ENCODE measurements around the gene OTUB1. TPM values are rescaled to one million over a fixed set of nuclear protein-coding genes. Genes with fewer than 3 reads are reported as not detected.

The OTUB1 gene
- polyA plus RNA-seq, 2 donors, result 54.6 to 91.5 TPM

DNA sequence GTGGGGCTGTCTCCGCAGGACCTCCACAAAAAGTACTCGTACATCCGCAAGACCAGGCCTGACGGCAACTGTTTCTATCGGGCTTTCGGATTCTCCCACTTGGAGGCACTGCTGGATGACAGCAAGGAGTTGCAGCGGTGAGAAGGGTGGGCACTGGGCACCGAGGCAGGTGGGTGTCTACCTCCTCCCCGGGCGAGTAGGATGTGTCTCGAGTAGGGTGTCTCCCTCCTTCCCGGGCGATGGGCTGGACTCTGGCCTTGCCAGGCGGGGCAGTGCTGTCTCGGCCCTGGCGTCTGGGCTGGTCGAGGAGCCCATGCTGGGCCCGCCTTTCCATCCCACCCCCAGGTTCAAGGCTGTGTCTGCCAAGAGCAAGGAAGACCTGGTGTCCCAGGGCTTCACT lies 10.3 kb downstream of the OTUB1 start:
- Histone ChIP-seq H3K27ac (ENCODE audit: low read depth in 2 of 2, low read length in 1 of 2) (no peak overlapping the region), H3K4me3 (ENCODE audit: low read depth in 1 of 2, low read length in 2 of 2) (no peak overlapping the region), H3K36me3 (ENCODE audit: control insufficient read depth in 2 of 2, insufficient read depth in 2 of 2, low read length in 1 of 2) (peaks cover 8 to 31% of the 10 kb centered on the region in 2 donors), H3K27me3 (ENCODE audit: control insufficient read depth in 1 of 2, insufficient read depth in 2 of 2, low read length in 2 of 2) (no peaks in the 10 kb centered on the region), H3K9me3 (ENCODE audit: control insufficient read depth in 2 of 2, insufficient read depth in 1 of 2, low read depth in 1 of 2, low read length in 1 of 2) (no peaks in the 10 kb centered on the region), H3K4me1 (ENCODE audit: control insufficient read depth in 2 of 2, insufficient read depth in 2 of 2, low read length in 1 of 2) (peaks cover 5 to 26% of the 10 kb centered on the region in 2 donors)
- 88% methylated on average over 18 of the region's 18 CpGs for WGBS, 2 donors

DNA sequence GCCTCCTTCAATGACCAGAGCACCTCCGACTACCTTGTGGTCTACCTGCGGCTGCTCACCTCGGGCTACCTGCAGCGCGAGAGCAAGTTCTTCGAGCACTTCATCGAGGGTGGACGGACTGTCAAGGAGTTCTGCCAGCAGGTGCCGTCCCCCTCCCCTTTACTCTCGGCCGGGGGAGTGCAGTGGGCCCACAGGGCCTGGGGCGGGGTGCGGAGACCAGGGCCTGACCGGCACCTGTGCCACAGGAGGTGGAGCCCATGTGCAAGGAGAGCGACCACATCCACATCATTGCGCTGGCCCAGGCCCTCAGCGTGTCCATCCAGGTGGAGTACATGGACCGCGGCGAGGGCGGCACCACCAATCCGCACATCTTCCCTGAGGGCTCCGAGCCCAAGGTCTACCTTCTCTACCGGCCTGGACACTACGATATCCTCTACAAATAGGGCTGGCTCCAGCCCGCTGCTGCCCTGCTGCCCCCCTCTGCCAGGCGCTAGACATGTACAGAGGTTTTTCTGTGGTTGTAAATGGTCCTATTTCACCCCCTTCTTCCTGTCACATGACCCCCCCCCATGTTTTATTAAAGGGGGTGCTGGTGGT lies 11.0 kb downstream of the OTUB1 start:
- no peak overlapping the region for H3K27ac ChIP-seq (ENCODE audit: low read depth in 2 of 2, low read length in 1 of 2)
- no peaks in the 10 kb centered on the region for H3K27me3 ChIP-seq (ENCODE audit: control insufficient read depth in 1 of 2, insufficient read depth in 2 of 2, low read length in 2 of 2)
- 91 to 93% methylated on average over 26 to 27 of the region's 27 CpGs for WGBS, 2 donors
- no peak overlapping the region for H3K4me3 ChIP-seq (ENCODE audit: low read depth in 1 of 2, low read length in 2 of 2)
- no peaks in the 10 kb centered on the region for H3K9me3 ChIP-seq (ENCODE audit: control insufficient read depth in 2 of 2, insufficient read depth in 1 of 2, low read depth in 1 of 2, low read length in 1 of 2)
- H3K36me3 ChIP-seq (ENCODE audit: control insufficient read depth in 2 of 2, insufficient read depth in 2 of 2, low read length in 1 of 2), result peaks cover 8 to 31% of the 10 kb centered on the region in 2 donors
- peaks cover 5 to 26% of the 10 kb centered on the region in 2 donors for H3K4me1 ChIP-seq (ENCODE audit: control insufficient read depth in 2 of 2, insufficient read depth in 2 of 2, low read length in 1 of 2)

DNA sequence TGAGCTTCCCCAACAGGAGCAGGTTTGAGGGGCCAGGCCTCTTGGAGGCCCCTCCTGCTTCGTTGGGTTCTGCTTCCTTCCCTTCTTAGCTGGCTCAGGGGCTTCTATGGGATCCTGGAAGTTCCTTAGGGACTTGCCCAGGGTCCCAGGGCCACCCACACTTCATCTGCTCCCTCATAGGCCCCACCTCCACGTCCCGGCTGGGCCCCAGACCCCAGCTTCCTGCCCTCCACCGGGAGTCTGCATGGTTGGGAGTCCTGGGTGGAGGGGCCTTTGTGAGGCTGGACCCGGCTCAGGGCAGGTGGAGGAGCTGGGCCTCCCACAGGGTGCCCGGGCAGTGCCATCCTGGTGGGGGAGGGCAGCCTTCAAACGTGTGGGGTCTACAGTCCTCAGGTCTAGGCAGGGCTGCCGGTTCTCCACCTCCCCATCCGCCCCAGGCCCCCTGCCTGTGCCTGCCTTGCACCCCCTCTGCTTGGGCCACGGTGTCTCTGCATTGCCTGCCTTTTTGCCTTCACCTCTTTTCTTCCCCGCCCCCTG lies 11.6 kb downstream of the OTUB1 start:
- Histone ChIP-seq H3K4me3 (ENCODE audit: low read depth in 1 of 2, low read length in 2 of 2) (no peak overlapping the region), H3K27ac (ENCODE audit: low read depth in 2 of 2, low read length in 1 of 2) (no peak overlapping the region), H3K36me3 (ENCODE audit: control insufficient read depth in 2 of 2, insufficient read depth in 2 of 2, low read length in 1 of 2) (peaks cover 8 to 31% of the 10 kb centered on the region in 2 donors), H3K9me3 (ENCODE audit: control insufficient read depth in 2 of 2, insufficient read depth in 1 of 2, low read depth in 1 of 2, low read length in 1 of 2) (no peaks in the 10 kb centered on the region), H3K27me3 (ENCODE audit: control insufficient read depth in 1 of 2, insufficient read depth in 2 of 2, low read length in 2 of 2) (no peaks in the 10 kb centered on the region), H3K4me1 (ENCODE audit: control insufficient read depth in 2 of 2, insufficient read depth in 2 of 2, low read length in 1 of 2) (peaks cover 5 to 26% of the 10 kb centered on the region in 2 donors)
- 65 to 71% methylated on average over 10 to 11 of the region's 11 CpGs for WGBS, 2 donors

DNA sequence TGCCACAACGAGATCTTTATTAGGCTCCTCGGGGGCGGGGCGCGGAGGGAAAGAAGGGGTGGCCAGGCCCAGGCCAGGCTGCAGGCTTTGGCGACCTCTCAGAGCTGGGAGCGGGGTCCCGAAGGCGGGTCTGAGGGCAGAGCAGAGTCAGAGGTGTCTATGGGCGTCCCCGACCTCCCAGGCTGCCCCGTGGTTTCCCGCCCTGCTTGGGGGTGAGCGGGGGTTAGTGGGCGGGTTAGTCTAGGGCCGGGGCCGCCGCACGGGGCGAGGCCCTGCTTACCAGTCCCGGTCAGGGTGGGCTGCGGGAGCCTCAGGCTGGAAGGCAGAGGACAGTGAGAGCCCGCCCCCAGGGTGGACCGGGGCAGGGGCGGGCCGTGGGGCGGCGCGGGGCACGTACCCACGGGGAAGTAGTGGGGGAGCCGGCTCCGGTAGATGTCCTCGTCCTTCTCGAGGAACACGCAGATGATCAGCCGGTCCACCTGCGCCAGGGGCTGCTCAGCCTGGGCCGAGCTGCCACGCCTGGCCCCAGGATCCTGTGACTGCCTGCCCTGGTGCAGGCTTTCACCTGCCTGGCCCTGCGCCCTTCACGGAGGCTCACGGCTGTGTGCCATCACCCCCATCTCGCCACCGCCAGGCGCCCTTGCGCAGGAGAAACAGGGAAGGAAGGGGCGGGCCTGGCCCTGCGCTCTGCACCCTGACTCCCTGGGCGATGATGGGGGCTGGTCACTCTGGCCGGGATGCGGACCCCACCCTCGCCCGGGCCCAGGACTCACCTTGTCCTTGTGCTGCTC lies 12.5 kb downstream of the OTUB1 start:
- H3K27me3 ChIP-seq (ENCODE audit: control insufficient read depth in 1 of 2, insufficient read depth in 2 of 2, low read length in 2 of 2), result no peaks in the 10 kb centered on the region
- no peaks in the 10 kb centered on the region for H3K9me3 ChIP-seq (ENCODE audit: control insufficient read depth in 2 of 2, insufficient read depth in 1 of 2, low read depth in 1 of 2, low read length in 1 of 2)
- H3K4me1 ChIP-seq (ENCODE audit: control insufficient read depth in 2 of 2, insufficient read depth in 2 of 2, low read length in 1 of 2), result peaks cover 5 to 26% of the 10 kb centered on the region in 2 donors
- H3K4me3 ChIP-seq (ENCODE audit: low read depth in 1 of 2, low read length in 2 of 2), result peak overlapping the region; percentile 2 to 27
- WGBS, 2 donors, result 47 to 67% methylated on average over 39 to 54 of the region's 54 CpGs
- H3K27ac ChIP-seq (ENCODE audit: low read depth in 2 of 2, low read length in 1 of 2), result peak overlapping the region; percentile 67 to 78
- peaks cover 8 to 29% of the 10 kb centered on the region in 2 donors for H3K36me3 ChIP-seq (ENCODE audit: control insufficient read depth in 2 of 2, insufficient read depth in 2 of 2, low read length in 1 of 2)

DNA sequence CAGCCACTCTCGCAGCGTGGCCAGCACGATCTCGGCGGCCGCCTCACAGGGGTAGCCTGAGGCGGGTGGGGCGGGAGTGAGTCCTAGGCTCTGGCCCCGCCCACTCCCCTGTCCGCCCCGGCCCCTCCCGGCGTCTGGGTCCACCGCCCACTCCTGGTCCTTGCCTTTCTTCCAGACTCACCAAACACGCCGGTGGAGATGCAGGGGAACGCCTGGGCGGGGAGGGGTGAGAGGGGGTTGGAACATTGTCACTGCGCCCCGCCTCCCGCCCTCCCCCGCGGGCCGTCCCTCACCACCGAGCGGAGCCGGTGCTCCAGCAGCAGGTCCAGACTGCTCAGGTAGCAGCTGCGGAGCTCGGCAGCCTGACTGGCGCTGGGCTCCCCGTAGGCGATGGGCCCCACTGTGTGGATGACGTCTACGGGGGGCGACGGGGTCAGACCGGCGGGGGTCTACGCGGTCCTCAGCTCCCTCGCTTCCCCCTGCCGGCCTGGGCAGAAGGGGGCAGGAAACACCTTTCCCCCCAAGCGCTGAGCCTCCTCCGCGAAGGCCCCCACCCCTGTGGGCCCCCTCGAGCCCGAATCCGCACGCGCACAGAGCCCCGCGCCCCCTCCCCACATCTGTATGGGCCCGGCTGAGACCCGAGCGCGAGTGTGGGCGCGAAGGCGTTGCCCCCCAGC lies 13.2 kb downstream of the OTUB1 start:
- peaks cover 5 to 26% of the 10 kb centered on the region in 2 donors for H3K4me1 ChIP-seq (ENCODE audit: control insufficient read depth in 2 of 2, insufficient read depth in 2 of 2, low read length in 1 of 2)
- peak overlapping the region; percentile 2 to 27 for H3K4me3 ChIP-seq (ENCODE audit: low read depth in 1 of 2, low read length in 2 of 2)
- no peaks in the 10 kb centered on the region for H3K27me3 ChIP-seq (ENCODE audit: control insufficient read depth in 1 of 2, insufficient read depth in 2 of 2, low read length in 2 of 2)
- H3K9me3 ChIP-seq (ENCODE audit: control insufficient read depth in 2 of 2, insufficient read depth in 1 of 2, low read depth in 1 of 2, low read length in 1 of 2), result no peaks in the 10 kb centered on the region
- peaks cover 8 to 29% of the 10 kb centered on the region in 2 donors for H3K36me3 ChIP-seq (ENCODE audit: control insufficient read depth in 2 of 2, insufficient read depth in 2 of 2, low read length in 1 of 2)
- 6 to 8% methylated on average over 44 to 59 of the region's 59 CpGs for WGBS, 2 donors
- peak overlapping the region; percentile 67 to 78 for H3K27ac ChIP-seq (ENCODE audit: low read depth in 2 of 2, low read length in 1 of 2)

DNA sequence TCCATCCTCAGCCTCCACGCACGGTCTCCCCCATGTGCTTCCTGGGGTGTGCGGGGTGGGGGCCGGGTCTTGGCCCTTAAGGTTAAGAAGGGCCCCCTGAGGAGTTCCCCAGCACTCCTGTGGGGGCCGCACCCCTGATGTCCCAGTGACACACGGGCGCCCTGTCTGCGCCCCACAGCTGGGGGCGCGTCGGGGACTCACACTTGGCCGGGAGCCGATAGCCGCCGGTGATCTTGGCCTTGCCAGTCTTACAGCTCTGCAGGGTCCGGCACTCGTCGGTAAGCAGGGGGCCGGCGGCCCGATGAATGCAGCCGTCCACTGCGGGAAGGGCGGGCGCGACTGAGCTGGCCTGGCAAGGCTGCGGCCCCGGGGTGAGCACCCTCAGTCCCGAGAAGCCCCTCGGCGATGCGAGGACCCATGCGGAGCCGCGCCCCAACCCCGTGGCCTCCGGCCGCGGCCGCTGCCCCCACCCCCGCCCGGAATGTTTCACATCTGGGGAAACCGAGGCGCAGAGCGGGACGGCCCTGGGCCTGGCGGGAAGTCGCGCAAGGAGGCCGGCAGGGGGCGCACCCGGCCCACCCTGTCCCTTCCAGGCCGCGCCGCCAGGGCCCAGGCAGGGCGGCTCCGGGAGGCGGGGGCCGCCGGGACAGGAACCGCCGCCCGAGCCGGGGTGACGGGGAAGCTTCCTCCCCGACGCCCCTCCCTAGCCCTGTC lies 13.9 kb downstream of the OTUB1 start:
- Histone ChIP-seq H3K4me3 (ENCODE audit: low read depth in 1 of 2, low read length in 2 of 2) (peak overlapping the region; percentile 28 to 31), H3K27ac (ENCODE audit: low read depth in 2 of 2, low read length in 1 of 2) (no peak overlapping the region)

DNA sequence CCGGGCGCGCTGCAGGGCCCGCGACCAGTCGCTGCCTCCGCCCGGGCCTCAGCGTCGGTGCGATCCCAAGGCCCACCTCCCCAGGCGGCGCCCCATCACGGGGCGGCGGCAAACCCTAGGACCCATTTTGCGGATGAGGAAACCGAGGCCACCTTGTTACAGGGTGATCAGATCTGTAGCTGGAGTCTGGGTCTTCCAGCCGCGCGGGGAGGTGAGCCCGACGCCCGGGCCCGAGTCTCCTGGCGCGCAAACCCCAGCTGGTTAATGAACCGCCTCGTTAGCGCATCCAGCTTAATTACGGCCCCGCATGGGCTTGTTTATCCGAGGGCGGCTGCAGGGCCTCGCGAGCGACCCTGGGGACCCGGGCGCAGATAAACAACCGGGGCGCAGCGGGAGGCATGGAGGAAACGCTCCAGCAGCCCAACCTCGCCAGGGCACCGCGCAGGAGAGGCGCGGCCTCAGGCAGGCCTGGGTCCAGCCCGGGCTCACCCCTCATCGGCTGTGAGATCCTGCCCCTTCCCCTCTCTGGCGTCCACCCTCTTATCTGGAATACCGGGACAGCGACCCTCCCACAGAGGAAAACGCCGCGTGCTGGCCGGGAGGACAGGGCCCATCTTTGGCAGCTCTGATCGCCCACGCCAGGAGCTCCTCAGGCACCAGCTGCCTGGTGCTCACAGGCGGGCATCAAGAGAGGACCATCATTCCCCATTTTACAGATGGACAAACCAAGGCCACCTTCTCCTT lies 14.7 kb downstream of the OTUB1 start:
- 16 to 22% methylated on average over 59 to 60 of the region's 60 CpGs for WGBS, 2 donors
- Histone ChIP-seq H3K4me3 (ENCODE audit: low read depth in 1 of 2, low read length in 2 of 2) (peak overlapping the region; percentile 28 to 31), H3K36me3 (ENCODE audit: control insufficient read depth in 2 of 2, insufficient read depth in 2 of 2, low read length in 1 of 2) (peaks cover 4 to 23% of the 10 kb centered on the region in 2 donors), H3K27ac (ENCODE audit: low read depth in 2 of 2, low read length in 1 of 2) (no peak overlapping the region), H3K4me1 (ENCODE audit: control insufficient read depth in 2 of 2, insufficient read depth in 2 of 2, low read length in 1 of 2) (peaks cover 5 to 26% of the 10 kb centered on the region in 2 donors), H3K9me3 (ENCODE audit: control insufficient read depth in 2 of 2, insufficient read depth in 1 of 2, low read depth in 1 of 2, low read length in 1 of 2) (no peaks in the 10 kb centered on the region), H3K27me3 (ENCODE audit: control insufficient read depth in 1 of 2, insufficient read depth in 2 of 2, low read length in 2 of 2) (no peaks in the 10 kb centered on the region)

More for the DNA sequence above, 13.9 kb downstream of the OTUB1 start:
- 2 to 3% methylated on average over 57 to 67 of the region's 67 CpGs for WGBS, 2 donors
- Histone ChIP-seq H3K27me3 (ENCODE audit: control insufficient read depth in 1 of 2, insufficient read depth in 2 of 2, low read length in 2 of 2) (no peaks in the 10 kb centered on the region), H3K9me3 (ENCODE audit: control insufficient read depth in 2 of 2, insufficient read depth in 1 of 2, low read depth in 1 of 2, low read length in 1 of 2) (no peaks in the 10 kb centered on the region), H3K4me1 (ENCODE audit: control insufficient read depth in 2 of 2, insufficient read depth in 2 of 2, low read length in 1 of 2) (peaks cover 5 to 26% of the 10 kb centered on the region in 2 donors), H3K36me3 (ENCODE audit: control insufficient read depth in 2 of 2, insufficient read depth in 2 of 2, low read length in 1 of 2) (peaks cover 8 to 29% of the 10 kb centered on the region in 2 donors)

DNA sequence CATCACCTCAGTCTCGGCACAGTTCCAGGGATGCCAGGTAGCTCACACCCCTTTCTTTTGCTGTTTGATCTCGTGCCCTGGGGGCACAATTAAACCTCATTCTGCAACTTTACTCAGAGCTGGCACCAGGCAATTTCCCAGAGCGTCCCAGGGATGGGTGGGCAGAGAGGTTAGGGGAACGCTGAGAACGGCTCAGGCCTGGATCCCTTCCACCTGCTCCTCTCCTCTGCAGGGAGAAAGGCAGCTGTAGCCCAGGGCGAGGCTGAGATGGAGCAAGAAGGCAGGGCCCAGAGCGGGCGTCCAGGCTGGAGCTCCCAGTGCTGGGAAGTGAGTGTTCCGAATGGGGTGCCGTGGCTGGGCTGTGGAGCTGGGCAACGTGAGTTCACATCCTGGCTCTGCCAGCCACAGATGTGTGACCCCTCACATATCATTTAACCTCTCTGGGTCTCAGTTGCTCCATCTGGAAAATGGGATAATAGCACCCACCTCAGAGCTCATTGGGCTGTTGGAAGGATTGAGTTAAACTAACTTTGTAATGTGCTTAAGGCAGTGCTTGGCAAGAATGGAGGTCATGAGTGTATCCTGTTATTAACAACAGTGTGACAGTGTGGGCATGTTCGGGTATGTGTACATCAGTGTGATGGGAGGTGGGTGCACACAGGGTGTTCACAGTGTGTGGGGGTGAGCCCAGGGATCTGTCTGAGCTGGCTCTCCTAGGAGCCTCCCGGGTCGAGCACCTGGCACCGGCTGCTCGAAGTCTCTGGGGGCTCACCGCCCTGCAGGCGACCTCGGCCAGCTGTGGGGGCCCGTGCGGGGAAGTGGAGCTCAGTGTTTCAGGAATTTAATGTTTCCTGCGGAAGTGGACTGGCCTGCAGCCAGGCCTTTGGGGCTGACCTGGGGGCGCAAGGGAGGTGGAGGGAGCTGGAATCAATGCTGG lies 15.5 kb downstream of the OTUB1 start:
- Histone ChIP-seq H3K27ac (ENCODE audit: low read depth in 2 of 2, low read length in 1 of 2) (no peak overlapping the region), H3K27me3 (ENCODE audit: control insufficient read depth in 1 of 2, insufficient read depth in 2 of 2, low read length in 2 of 2) (no peaks in the 10 kb centered on the region), H3K4me1 (ENCODE audit: control insufficient read depth in 2 of 2, insufficient read depth in 2 of 2, low read length in 1 of 2) (peaks cover 5 to 26% of the 10 kb centered on the region in 2 donors), H3K9me3 (ENCODE audit: control insufficient read depth in 2 of 2, insufficient read depth in 1 of 2, low read depth in 1 of 2, low read length in 1 of 2) (no peaks in the 10 kb centered on the region), H3K4me3 (ENCODE audit: low read depth in 1 of 2, low read length in 2 of 2) (no peak overlapping the region), H3K36me3 (ENCODE audit: control insufficient read depth in 2 of 2, insufficient read depth in 2 of 2, low read length in 1 of 2) (peaks cover 0 to 15% of the 10 kb centered on the region in 2 donors)
- 50 to 58% methylated on average over 23 of the region's 23 CpGs for WGBS, 2 donors
